ENCODE measurements around the gene TFCP2L1.
"Not testable (repeated sequence)": the region's sequence is repeated elsewhere in the genome, so short reads cannot be mapped to it uniquely, and the experiment has no call there.

The TFCP2L1 gene

GRCh38 chr2:121294881-121295840 lies 10.2 kb upstream of the TFCP2L1 start:
- no peak for DNase-seq

DNA sequence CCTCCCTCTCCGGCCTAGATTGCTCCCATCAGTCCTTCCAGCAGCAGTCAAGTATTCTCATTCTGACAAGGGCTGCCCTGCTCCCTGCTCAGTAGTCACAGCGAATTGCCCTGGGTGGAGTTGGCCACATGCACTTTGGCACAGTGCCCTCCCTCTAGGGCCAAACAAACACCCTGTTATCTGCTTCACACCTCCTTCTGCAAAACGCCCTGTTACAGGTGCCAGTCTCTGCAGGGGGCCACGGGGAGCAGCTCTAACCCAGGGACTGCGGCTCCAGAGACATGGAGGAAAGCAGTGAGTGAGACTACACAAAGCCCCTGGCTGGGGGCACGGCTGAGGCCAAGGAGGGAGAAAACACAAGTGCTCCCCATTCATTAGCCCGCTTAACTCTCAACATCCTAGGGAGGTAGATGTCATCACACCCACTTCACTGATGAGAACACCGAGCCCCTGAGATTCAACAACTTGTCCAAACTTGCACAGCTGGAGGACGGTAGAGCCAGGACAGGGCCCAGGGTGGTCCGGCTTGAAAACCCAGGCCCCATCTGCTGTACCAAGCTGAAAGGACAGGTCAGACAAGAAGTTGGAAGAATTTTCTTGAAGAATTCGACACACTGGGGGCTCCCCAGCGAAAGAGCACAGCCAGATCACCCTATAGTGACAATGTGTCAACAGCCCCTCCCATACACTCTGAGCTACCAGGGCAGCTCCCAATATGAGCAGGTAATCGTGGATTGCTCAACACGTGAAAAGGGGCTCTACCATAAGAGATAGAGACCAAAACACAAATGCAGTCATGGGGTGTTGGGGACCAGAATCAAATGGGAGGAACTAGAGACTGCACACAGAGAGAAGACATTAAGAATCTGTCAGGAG lies 8.7 kb upstream of the TFCP2L1 start:
- no peak for DNase-seq

- DNase-seq: no peak
Observed at GRCh38 chr2:121291251-121291580, 6.2 kb upstream of the TFCP2L1 start.

- no peak for DNase-seq
Observed at GRCh38 chr2:121289271-121289670, 4.3 kb upstream of the TFCP2L1 start.

GRCh38 chr2:121288454-121289231 lies 3.6 kb upstream of the TFCP2L1 start:
- no peak for DNase-seq

- no peak for DNase-seq
Observed at GRCh38 chr2:121287956-121288355, 3.0 kb upstream of the TFCP2L1 start.

- no peak for DNase-seq
Observed at GRCh38 chr2:121287146-121287798, 2.3 kb upstream of the TFCP2L1 start.

DNA sequence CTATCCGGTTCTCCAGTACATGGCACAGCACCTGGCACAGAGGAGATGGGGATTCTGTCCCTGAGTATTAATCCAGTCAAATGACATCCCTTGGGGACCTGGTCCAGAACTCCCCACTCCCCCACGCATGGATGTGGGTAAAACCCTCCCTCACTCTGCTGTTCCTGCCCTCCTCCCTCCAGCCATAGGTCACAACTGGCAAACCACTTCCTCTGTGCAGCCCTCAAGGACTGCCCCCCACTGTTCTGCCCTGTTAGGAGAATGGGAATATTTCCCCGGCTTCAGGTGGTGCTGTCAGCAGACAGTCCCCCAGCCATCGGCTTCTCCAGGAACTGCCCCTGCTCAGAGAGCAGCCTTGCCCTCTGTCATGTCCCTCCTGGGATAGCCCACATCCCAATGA lies 1.5 kb upstream of the TFCP2L1 start:
- no peak for DNase-seq

- no peak for DNase-seq
Observed at GRCh38 chr2:121285926-121286325, 924 bp upstream of the TFCP2L1 start.

DNA sequence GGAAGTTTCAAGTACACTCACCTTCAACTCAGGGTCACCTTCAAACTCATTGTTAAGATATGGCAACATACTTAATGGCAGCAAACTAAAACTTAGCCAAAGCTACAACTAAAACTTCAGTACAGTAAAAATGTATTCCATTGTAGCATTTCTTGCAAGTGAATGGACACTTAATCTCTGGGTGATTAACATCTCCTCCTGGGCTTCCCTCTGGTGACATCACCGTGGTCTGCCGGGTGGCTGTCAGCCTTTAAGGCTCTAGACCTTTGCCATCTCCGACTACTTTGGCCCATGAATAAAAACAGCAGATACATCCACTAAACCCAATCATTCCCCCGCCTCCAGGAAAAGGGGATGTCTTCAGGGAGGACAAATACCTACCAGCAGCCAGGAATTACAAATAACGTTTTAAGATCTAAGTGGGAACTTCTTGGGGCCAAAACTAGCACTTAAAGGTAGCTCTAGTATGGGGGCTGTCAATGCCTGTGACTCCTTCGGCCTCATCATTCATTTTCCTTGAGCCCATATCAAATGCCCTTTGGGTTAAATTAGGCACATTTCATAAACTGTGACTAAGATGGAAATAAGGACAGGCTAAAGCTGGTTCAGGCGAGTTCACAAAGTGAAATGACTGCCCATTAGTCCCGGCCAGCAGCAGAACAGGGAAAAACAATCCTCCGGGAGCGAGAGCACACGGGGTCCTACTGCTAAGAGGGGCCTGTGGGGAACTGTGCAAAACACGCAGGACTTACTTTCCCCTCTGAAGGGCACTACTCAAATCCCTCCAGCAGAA lies 1.1 kb downstream of the TFCP2L1 start:
- no peak for DNase-seq

DNA sequence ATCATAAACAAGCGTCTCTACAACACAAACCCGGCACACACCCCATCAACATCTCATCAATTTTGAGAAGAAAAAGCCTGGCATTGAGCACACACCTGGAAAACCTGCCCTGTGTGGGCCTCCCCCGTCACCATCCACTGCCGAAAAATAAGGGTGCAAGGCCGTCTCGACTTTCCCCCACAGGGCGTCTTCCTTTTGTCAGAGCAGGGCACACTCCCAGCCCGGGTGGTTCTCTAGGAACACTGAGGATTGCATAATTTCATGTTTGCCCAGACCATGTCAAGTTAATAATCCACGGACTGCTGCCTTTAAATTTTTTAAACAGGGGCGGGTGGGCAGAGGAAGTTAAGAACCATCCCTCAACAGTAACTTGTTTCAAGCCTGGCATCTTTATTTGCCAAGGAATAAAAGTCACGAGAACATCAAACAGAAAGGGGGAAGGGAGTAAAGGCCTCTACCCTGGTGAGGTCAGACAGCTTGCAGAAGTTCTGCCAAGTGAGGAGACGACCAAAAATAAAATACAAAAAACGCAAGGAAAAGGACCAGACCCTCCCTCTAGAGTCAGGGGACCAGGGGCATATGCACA lies 2.1 kb downstream of the TFCP2L1 start:
- DNase-seq: no peak

DNA sequence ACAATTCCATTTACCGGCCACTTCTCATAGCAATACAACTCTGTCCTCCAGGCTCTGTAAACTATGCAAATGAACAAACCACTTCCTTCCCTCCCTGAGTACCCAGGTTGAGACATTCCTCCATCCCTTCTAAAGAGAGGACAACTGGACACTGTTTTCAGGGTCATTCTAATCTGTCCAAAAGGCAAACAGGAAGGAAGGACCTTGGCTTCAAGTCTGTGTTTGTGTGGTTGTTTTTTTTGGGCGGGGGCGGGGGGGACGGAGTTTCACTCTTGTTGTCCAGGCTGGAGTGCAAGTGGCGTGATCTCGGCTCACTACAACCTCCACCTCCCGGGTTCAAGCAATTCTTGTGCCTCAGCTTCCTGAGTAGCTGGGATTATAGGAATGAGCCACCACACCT lies 3.3 kb downstream of the TFCP2L1 start:
- DNase-seq: no peak

GRCh38 chr2:121281107-121281506 lies 3.9 kb downstream of the TFCP2L1 start:
- no peak for DNase-seq

DNA sequence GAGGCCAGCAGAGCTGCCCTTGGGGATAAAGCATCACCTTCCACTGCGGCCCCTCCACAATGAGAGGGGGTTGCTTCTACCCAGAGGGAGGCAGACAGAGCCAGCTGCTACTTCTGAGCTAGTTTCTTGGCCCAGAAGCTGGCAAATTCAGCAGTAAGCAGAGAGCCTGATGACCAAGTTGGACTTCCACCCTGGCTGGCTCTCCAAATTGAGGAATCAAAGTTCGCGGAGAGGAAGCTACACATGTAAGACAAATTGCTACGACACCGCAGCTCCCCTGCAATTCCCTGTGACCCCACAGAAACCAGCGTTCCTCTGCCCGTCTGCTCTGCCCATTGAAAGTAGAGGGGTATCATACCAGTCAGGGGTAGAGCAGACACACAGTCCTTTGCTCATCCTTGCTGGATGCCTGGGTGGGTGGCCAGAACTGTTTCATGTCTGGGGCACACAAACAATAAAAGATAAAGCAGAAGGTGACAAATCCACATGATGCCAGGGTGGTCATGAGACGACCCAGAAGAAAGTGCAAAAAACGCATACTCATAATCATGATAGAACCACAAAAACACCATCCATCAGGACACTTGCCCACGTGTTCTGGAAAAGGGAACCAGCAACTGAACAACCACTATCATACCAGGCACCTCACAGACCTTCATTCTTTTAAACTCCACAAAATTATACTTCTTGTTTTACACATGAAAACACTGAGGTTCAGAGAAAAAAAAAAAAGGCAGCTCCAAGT lies 5.4 kb downstream of the TFCP2L1 start:
- no peak for DNase-seq

DNA sequence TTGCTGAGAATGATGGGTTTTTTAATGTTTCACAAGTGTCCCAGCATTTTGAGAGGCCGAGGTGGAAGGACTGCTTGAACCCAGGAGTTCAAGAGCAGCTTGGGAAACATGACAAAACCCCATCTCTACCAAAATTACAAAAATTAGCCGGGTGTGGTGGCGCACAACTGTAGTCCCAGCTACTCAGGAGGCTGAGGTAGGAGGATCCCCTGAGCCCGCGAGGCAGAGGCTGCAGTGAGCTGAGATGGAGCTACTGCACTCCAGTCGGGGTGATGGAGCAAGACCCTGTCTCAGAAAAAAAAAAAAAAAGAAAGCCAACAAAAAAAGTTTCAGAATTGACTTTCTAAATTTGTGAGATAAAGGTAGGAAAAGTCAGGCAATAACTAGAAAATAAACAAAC lies 8.7 kb downstream of the TFCP2L1 start:
- no peak for DNase-seq

- DNase-seq: no peak
Observed at GRCh38 chr2:121273116-121273515, 11.9 kb downstream of the TFCP2L1 start.

- no peak for DNase-seq
Observed at GRCh38 chr2:121272596-121272995, 12.4 kb downstream of the TFCP2L1 start.

GRCh38 chr2:121269436-121269835 lies 15.6 kb downstream of the TFCP2L1 start:
- not testable (repeated sequence) for DNase-seq

DNA sequence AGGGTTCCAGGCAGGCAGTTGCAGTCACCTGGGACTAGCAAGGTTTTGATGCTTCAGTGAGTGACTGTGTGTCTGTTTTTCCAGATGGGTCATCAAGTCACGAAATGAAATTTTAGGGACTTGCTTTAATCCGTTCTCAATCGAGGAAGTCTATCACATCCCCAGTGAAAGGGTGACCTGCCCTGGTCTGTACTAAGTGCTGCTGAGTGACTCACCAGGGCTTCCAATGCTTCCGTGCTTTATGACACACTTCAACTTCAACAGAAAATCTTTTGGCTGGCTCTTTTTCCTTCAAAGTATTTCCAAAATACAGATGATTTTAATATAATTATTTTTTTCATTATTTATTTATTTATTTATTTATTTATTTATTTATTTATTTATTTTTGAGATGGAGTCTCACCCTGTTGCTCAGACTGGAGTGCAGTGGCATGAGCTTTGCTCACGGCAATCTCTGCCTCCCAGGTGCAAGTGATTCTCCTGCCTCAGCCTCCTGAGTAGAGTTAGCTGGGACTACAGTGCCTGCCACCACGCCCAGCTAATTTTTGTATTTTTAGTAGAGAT lies 18.4 kb downstream of the TFCP2L1 start:
- no peak for DNase-seq

Measured in bone marrow (tissue), 2 donors.